Activated CD8-positive, alpha-beta memory T cell treated with anti-CD3 and anti-CD28 coated beads for 24 hours (primary cell): Measurements from ENCODE around the gene INTS7.

Experiments
- DNase-seq: peaks from one replicate; pipeline ENCODE4 v3.0.0-alpha.2; 2020

Gene INTS7

GRCh38 chr1:212035123-212035834 is at the start of gene INTS7, which contains the start of gene DTL:
Gene INTS7, minus strand, starts transcription at chr1:212035557. Its CDS starts 120 bp downstream, at chr1:212035437.
Gene DTL, plus strand, starts transcription at chr1:212035748. Its CDS starts 143 bp downstream, at chr1:212035891.
- DNase-seq, result peak; percentile 99

GRCh38 chr1:212082765-212083406 is 47.5 kb upstream of the INTS7 start:
- DNase-seq, result no peak

GRCh38 chr1:212078826-212079225 is 43.5 kb upstream of the INTS7 start:
- DNase-seq, result no peak

- no peak for DNase-seq
Observed at GRCh38 chr1:212077028-212077427, 41.7 kb upstream of the INTS7 start.

- no peak for DNase-seq
Observed at GRCh38 chr1:212074856-212075255, 39.5 kb upstream of the INTS7 start.

GRCh38 chr1:212074313-212074712 is 39.0 kb upstream of the INTS7 start:
- no peak for DNase-seq

- no peak for DNase-seq
Observed at GRCh38 chr1:212073490-212073889, 38.1 kb upstream of the INTS7 start.

GRCh38 chr1:212072047-212072446 is 36.7 kb upstream of the INTS7 start:
- DNase-seq, result no peak

GRCh38 chr1:212070720-212071302 is 35.5 kb upstream of the INTS7 start:
- no peak for DNase-seq

- DNase-seq, result no peak
Observed at GRCh38 chr1:212067787-212068186, 32.4 kb upstream of the INTS7 start.

- DNase-seq, result no peak
Observed at GRCh38 chr1:212062832-212063438, 27.6 kb upstream of the INTS7 start.

- no peak for DNase-seq
Observed at GRCh38 chr1:212060632-212061472, 25.5 kb upstream of the INTS7 start.

- DNase-seq, result no peak
Observed at GRCh38 chr1:212055333-212055732, 20.0 kb upstream of the INTS7 start.

GRCh38 chr1:212053993-212054392 is 18.6 kb upstream of the INTS7 start:
- no peak for DNase-seq

- no peak for DNase-seq
Observed at GRCh38 chr1:212045981-212046380, 10.6 kb upstream of the INTS7 start.

GRCh38 chr1:212044851-212045250 is 9.5 kb upstream of the INTS7 start:
- DNase-seq, result no peak

- DNase-seq, result no peak
Observed at GRCh38 chr1:212042436-212042835, 7.1 kb upstream of the INTS7 start.

GRCh38 chr1:212040629-212041412 is 5.5 kb upstream of the INTS7 start:
- DNase-seq, result no peak

GRCh38 chr1:212039622-212040021 is 4.3 kb upstream of the INTS7 start:
- no peak for DNase-seq

GRCh38 chr1:212037900-212038299 is 2.5 kb upstream of the INTS7 start:
- no peak for DNase-seq

- no peak for DNase-seq
Observed at GRCh38 chr1:212035835-212036605, 663 bp upstream of the INTS7 start.
